NCI-H187 treated with DMSO at 0.1 percent for 48 hours (cell line): ENCODE data around the gene LIPM.

ENCODE experiments used
- DNase-seq: peaks from one replicate; lab custom pipeline; 2025; lab: John Stamatoyannopoulos, UW

LIPM gene

GRCh38 chr10:88802523-88803285 is at the start of gene LIPM:
LIPM (plus strand) TSS chr10:88802730; CDS start chr10:88802897, 167 bp downstream.
- DNase-seq: no peak

GRCh38 chr10:88754287-88754686 is 48.2 kb upstream of the LIPM start:
- no peak for DNase-seq

- DNase-seq: no peak
Observed at GRCh38 chr10:88755753-88756152, 46.8 kb upstream of the LIPM start.

GRCh38 chr10:88756660-88757059 is 45.9 kb upstream of the LIPM start:
- DNase-seq: no peak

GRCh38 chr10:88759366-88760101 is 43.0 kb upstream of the LIPM start, which contains the start of gene LIPN:
LIPN (plus strand) TSS chr10:88760020; CDS start chr10:88761406, 1,386 bp downstream.
- no peak for DNase-seq

- no peak for DNase-seq
Observed at GRCh38 chr10:88762906-88763305, 39.6 kb upstream of the LIPM start.

- DNase-seq: no peak
Observed at GRCh38 chr10:88763441-88763840, 39.1 kb upstream of the LIPM start.

- DNase-seq: no peak
Observed at GRCh38 chr10:88764110-88764509, 38.4 kb upstream of the LIPM start.

- DNase-seq: no peak
Observed at GRCh38 chr10:88765816-88766215, 36.7 kb upstream of the LIPM start.

- no peak for DNase-seq
Observed at GRCh38 chr10:88769384-88769783, 33.1 kb upstream of the LIPM start.

GRCh38 chr10:88781206-88781605 is 21.3 kb upstream of the LIPM start:
- no peak for DNase-seq

GRCh38 chr10:88782222-88782621 is 20.3 kb upstream of the LIPM start:
- DNase-seq: no peak

- DNase-seq: no peak
Observed at GRCh38 chr10:88783724-88784123, 18.8 kb upstream of the LIPM start.

GRCh38 chr10:88786032-88786770 is 16.3 kb upstream of the LIPM start:
- DNase-seq: no peak

- DNase-seq: no peak
Observed at GRCh38 chr10:88787463-88787862, 15.1 kb upstream of the LIPM start.

- no peak for DNase-seq
Observed at GRCh38 chr10:88788924-88789323, 13.6 kb upstream of the LIPM start.

GRCh38 chr10:88791924-88792323 is 10.6 kb upstream of the LIPM start:
- no peak for DNase-seq

GRCh38 chr10:88792661-88793060 is 9.9 kb upstream of the LIPM start:
- no peak for DNase-seq

GRCh38 chr10:88793712-88794299 is 8.7 kb upstream of the LIPM start:
- no peak for DNase-seq

GRCh38 chr10:88794731-88795130 is 7.8 kb upstream of the LIPM start:
- DNase-seq: no peak

GRCh38 chr10:88800152-88801125 is 2.1 kb upstream of the LIPM start:
- no peak for DNase-seq
